Putamen (tissue), 1 donor: ENCODE data around the gene ADGRD1.

Experiments
- DNase-seq: peaks from one replicate; pipeline ENCODE4 v3.0.0-alpha.2; 2016; ENCODE audit warnings: low spot score

Gene ADGRD1

GRCh38 chr12:130966443-130967030 is 12.8 kb downstream of the ADGRD1 start:
- DNase-seq: no peak

- DNase-seq: no peak
Measured at GRCh38 chr12:130967636-130968035, 13.9 kb downstream of the ADGRD1 start.

GRCh38 chr12:130968611-130969010 is 14.9 kb downstream of the ADGRD1 start:
- DNase-seq: no peak

- no peak for DNase-seq
Measured at GRCh38 chr12:130969223-130969622, 15.5 kb downstream of the ADGRD1 start.

GRCh38 chr12:130970165-130970907 is 16.6 kb downstream of the ADGRD1 start:
- no peak for DNase-seq

GRCh38 chr12:130970908-130971233 is 17.2 kb downstream of the ADGRD1 start:
- no peak for DNase-seq

- no peak for DNase-seq
Measured at GRCh38 chr12:130971925-130972585, 18.3 kb downstream of the ADGRD1 start.

- no peak for DNase-seq
Measured at GRCh38 chr12:130972586-130972950, 18.9 kb downstream of the ADGRD1 start.

GRCh38 chr12:130973109-130973508 is 19.4 kb downstream of the ADGRD1 start:
- no peak for DNase-seq

GRCh38 chr12:130973906-130974305 is 20.2 kb downstream of the ADGRD1 start:
- no peak for DNase-seq

- no peak for DNase-seq
Measured at GRCh38 chr12:130975116-130975515, 21.4 kb downstream of the ADGRD1 start.

- DNase-seq: no peak
Measured at GRCh38 chr12:130976171-130976720, 22.5 kb downstream of the ADGRD1 start.

GRCh38 chr12:130977046-130977742 is 23.5 kb downstream of the ADGRD1 start:
- no peak for DNase-seq

GRCh38 chr12:130977743-130978095 is 24.0 kb downstream of the ADGRD1 start:
- DNase-seq: no peak

GRCh38 chr12:130978785-130979184 is 25.1 kb downstream of the ADGRD1 start:
- DNase-seq: no peak

- no peak for DNase-seq
Measured at GRCh38 chr12:130981074-130981742, 27.5 kb downstream of the ADGRD1 start.

GRCh38 chr12:130981911-130982310 is 28.2 kb downstream of the ADGRD1 start:
- no peak for DNase-seq

GRCh38 chr12:130982565-130983225 is 29.0 kb downstream of the ADGRD1 start:
- DNase-seq: no peak

- no peak for DNase-seq
Measured at GRCh38 chr12:130983328-130984017, 29.8 kb downstream of the ADGRD1 start.

GRCh38 chr12:130984183-130985058 is 30.7 kb downstream of the ADGRD1 start:
- no peak for DNase-seq
